Hepatocyte (in vitro differentiated cells): Measurements from ENCODE around the gene ARSA. TPM values are rescaled to one million over a fixed set of nuclear protein-coding genes. Genes with fewer than 3 reads are reported as not detected.

Experiments used
- DNase-seq: peaks from one replicate; pipeline ENCODE4 v3.0.0-alpha.2; 2016; ENCODE audit warnings: low spot score
- H2AFZ ChIP-seq: fragments of 200-600 bp; sonication (generic); 2 replicates; pipeline ENCODE4 v1.6.0; 2016; ENCODE audit warnings: antibody characterized with exemption, mild to moderate bottlenecking
- H3K27ac ChIP-seq: fragments of 200-600 bp; sonication (generic); 2 replicates; pipeline ENCODE4 v1.5.1; 2016; ENCODE audit warnings: mild to moderate bottlenecking
- H3K27me3 ChIP-seq: fragments of 200-600 bp; sonication (generic); 2 replicates; pipeline ENCODE4 v1.6.1; 2016
- H3K36me3 ChIP-seq: fragments of 200-600 bp; sonication (generic); replicated peaks from 2 replicates; pipeline ENCODE4 v1.5.1; 2016; ENCODE audit warnings: low read depth; ENCODE audit not compliant: insufficient read depth
- H3K4me1 ChIP-seq: fragments of 200-600 bp; sonication (generic); 2 replicates; pipeline ENCODE4 v1.5.1; 2016; ENCODE audit warnings: mild to moderate bottlenecking, moderate library complexity; ENCODE audit not compliant: insufficient read depth
- H3K4me2 ChIP-seq: fragments of 200-600 bp; sonication (generic); 2 replicates; pipeline ENCODE4 v1.6.0; 2016
- H3K4me3 ChIP-seq: fragments of 200-600 bp; sonication (generic); 2 replicates; pipeline ENCODE4 v1.5.1; 2016; ENCODE audit warnings: mild to moderate bottlenecking
- H3K79me2 ChIP-seq: fragments of 200-600 bp; sonication (generic); 2 replicates; pipeline ENCODE4 v1.6.0; 2017; ENCODE audit warnings: mild to moderate bottlenecking
- H3K9me2 ChIP-seq: fragments of 200-600 bp; sonication (generic); replicated peaks from 2 replicates; pipeline ENCODE4 v1.6.0; 2017; ENCODE audit warnings: mild to moderate bottlenecking; ENCODE audit not compliant: insufficient read depth
- H3K9me3 ChIP-seq: fragments of 200-600 bp; sonication (generic); 2 replicates; pipeline ENCODE4 v1.5.1; 2016; ENCODE audit warnings: low read depth, mild to moderate bottlenecking
- H4K20me1 ChIP-seq: fragments of 200-600 bp; sonication (generic); 2 replicates; pipeline ENCODE4 v1.6.0; 2016; ENCODE audit warnings: mild to moderate bottlenecking; ENCODE audit not compliant: insufficient read depth, poor library complexity, severe bottlenecking
- CTCF ChIP-seq: fragments of 200-600 bp; sonication (generic); IDR thresholded peaks from 2 replicates; pipeline ENCODE4 v1.5.1; 2016; ENCODE audit warnings: antibody characterized with exemption, mild to moderate bottlenecking; ENCODE audit not compliant: poor library complexity
- EZH2 ChIP-seq: fragments of 200-600 bp; sonication (generic); IDR thresholded peaks from 2 replicates; pipeline ENCODE4 v1.6.1; 2016; ENCODE audit warnings: antibody characterized with exemption, mild to moderate bottlenecking, borderline replicate concordance
- EZH2phosphoT487 ChIP-seq: fragments of 200-600 bp; sonication (generic); IDR thresholded peaks from one replicate; pipeline ENCODE4 v1.6.1; 2018; ENCODE audit warnings: antibody characterized with exemption, mild to moderate bottlenecking, low read depth, moderate library complexity; ENCODE audit not compliant: unreplicated experiment, severe bottlenecking
- WGBS: methylation state at CpG from one replicate; pipeline ENCODE4 v1.1.6; 2016; ENCODE audit warnings: low lambda C conversion rate; ENCODE audit errors: missing lambda C conversion rate; 5-methylcytosine and 5-hydroxymethylcytosine counted together
- polyA plus RNA-seq: library from polyadenylated mRNA; unstranded; fragments of >200 nt; fragmentation: Nextera tagmentation; extraction: Ambion mirVana; gene quantifications from 2 replicates; pipeline ENCODE4 v1.2.1, GENCODE V29; 2016
- total RNA-seq: library from RNA; depleted of rRNA; stranded (reverse); fragments of >200 nt; gene quantifications from 2 replicates; pipeline ENCODE4 v1.2.3, GENCODE V29; 2014

ARSA gene
- total and polyA plus RNA-seq, 2 experiments from 2014 or later, result 20.6 to 31.3 TPM

GRCh38 chr22:50600967-50601668 lies 26.8 kb downstream of the ARSA start:
- H4K20me1 ChIP-seq, result no peaks in the 10 kb centered on the region
- no peak overlapping the region for H2AFZ ChIP-seq
- H3K27me3 ChIP-seq, result peaks cover 27% of the 10 kb centered on the region
- H3K27ac ChIP-seq, result no peak overlapping the region
- peak overlapping the region; percentile 96 for H3K4me2 ChIP-seq
- no peaks in the 10 kb centered on the region for H3K79me2 ChIP-seq
- H3K9me2 ChIP-seq, result no peaks in the 10 kb centered on the region
- no peak for DNase-seq
- peaks cover 3% of the 10 kb centered on the region for H3K4me1 ChIP-seq
- no peak for TF ChIP-seq CTCF
- TF ChIP-seq EZH2phosphoT487, result no peak
- TF ChIP-seq EZH2, result no peak
- 10% methylated on average over 26 of the region's 52 CpGs for WGBS
- H3K36me3 ChIP-seq, result no peaks in the 10 kb centered on the region
- no peaks in the 10 kb centered on the region for H3K9me3 ChIP-seq
- no peak overlapping the region for H3K4me3 ChIP-seq

GRCh38 chr22:50600538-50600937 lies 27.4 kb downstream of the ARSA start, which contains the start of gene MAPK8IP2:
TSS of gene MAPK8IP2 (plus strand) at chr22:50600793. CDS start at chr22:50600819, 26 bp downstream.
- no peak within 1 kb of the TSS for H3K27ac ChIP-seq
- H3K36me3 ChIP-seq, result no peaks in the 10 kb centered on the region
- H4K20me1 ChIP-seq, result no peaks in the 10 kb centered on the region
- H3K27me3 ChIP-seq, result peaks cover 27% of the 10 kb centered on the region
- WGBS, result 0% methylated on average over 3 of the region's 61 CpGs
- peak within 1 kb of the TSS; percentile 26 for H3K4me3 ChIP-seq
- peak within 1 kb of the TSS; percentile 96 for H3K4me2 ChIP-seq
- no peaks in the 10 kb centered on the region for H3K79me2 ChIP-seq
- TF ChIP-seq CTCF, result no peak
- TF ChIP-seq EZH2phosphoT487, result no peak
- no peak for TF ChIP-seq EZH2
- no peaks in the 10 kb centered on the region for H3K9me3 ChIP-seq
- H3K9me2 ChIP-seq, result no peaks in the 10 kb centered on the region
- peak; percentile 45 for DNase-seq
- peaks cover 3% of the 10 kb centered on the region for H3K4me1 ChIP-seq
- H2AFZ ChIP-seq, result no peak within 1 kb of the TSS

GRCh38 chr22:50599816-50600455 lies 28.0 kb downstream of the ARSA start:
- Histone ChIP-seq H3K27me3 (peaks cover 27% of the 10 kb centered on the region), H3K9me3 (no peaks in the 10 kb centered on the region), H3K4me3 (peak overlapping the region; percentile 26), H4K20me1 (no peaks in the 10 kb centered on the region), H3K79me2 (no peaks in the 10 kb centered on the region), H3K36me3 (no peaks in the 10 kb centered on the region), H3K9me2 (no peaks in the 10 kb centered on the region), H3K27ac (no peak overlapping the region), H2AFZ (no peak overlapping the region), H3K4me2 (peak overlapping the region; percentile 96), H3K4me1 (peaks cover 3% of the 10 kb centered on the region)
- WGBS, result 29% methylated on average over 39 of the region's 52 CpGs
- TF ChIP-seq EZH2phosphoT487 (no peak), EZH2 (no peak), CTCF (no peak)
- peak; percentile 79 for DNase-seq
